Epithelial cell of esophagus (primary cell): ENCODE data around the gene GPR162.

Experiments
- DNase-seq: peaks from one replicate; pipeline ENCODE4 v3.0.0; 2010; ENCODE audit warnings: low read depth
- H3K4me3 ChIP-seq: 2 replicates; pipeline ENCODE4 v1.5.1; 2011; ENCODE audit warnings: mild to moderate bottlenecking, low read length, control low read depth
- CTCF ChIP-seq: IDR thresholded peaks from 2 replicates; pipeline ENCODE4 v1.5.1; 2011; ENCODE audit warnings: low read depth, mild to moderate bottlenecking, low read length, control low read depth, inconsistent platforms; ENCODE audit not compliant: insufficient read depth; ENCODE audit errors: missing control alignments

Gene GPR162

GRCh38 chr12:6826734-6827436 is 5.3 kb downstream of the GPR162 start:
- no peak for TF ChIP-seq CTCF
- no peak overlapping the region for H3K4me3 ChIP-seq
- no peak for DNase-seq

GRCh38 chr12:6827437-6827911 is 5.9 kb downstream of the GPR162 start:
- DNase-seq: peak; percentile 80

GRCh38 chr12:6827982-6828780 is 6.6 kb downstream of the GPR162 start, which contains the start of gene P3H3:
Gene P3H3 (plus strand): TSS chr12:6828407. CDS start chr12:6828441, 34 bp downstream.
- peak; percentile 48 for DNase-seq
- H3K4me3 ChIP-seq: peak within 1 kb of the TSS; percentile 88
- no peak for TF ChIP-seq CTCF

More at GRCh38 chr12:6827437-6827911, 5.9 kb downstream of the GPR162 start:
- TF ChIP-seq CTCF: no peak
- peak overlapping the region; percentile 23 for H3K4me3 ChIP-seq

GRCh38 chr12:6828781-6829535 is 7.3 kb downstream of the GPR162 start:
- H3K4me3 ChIP-seq: peak overlapping the region; percentile 88
- TF ChIP-seq CTCF: no peak
- peak; percentile 57 for DNase-seq

GRCh38 chr12:6829536-6830220 is 8.1 kb downstream of the GPR162 start:
- no peak for DNase-seq
- peak overlapping the region; percentile 88 for H3K4me3 ChIP-seq
- peak; percentile 38 for TF ChIP-seq CTCF

GRCh38 chr12:6830286-6830890 is 8.8 kb downstream of the GPR162 start:
- TF ChIP-seq CTCF: no peak
- DNase-seq: no peak
- H3K4me3 ChIP-seq: no peak overlapping the region
